D721Med (cell line): Measurements from ENCODE around the gene NEGR1.

Source experiments
- DNase-seq: peaks from one replicate; pipeline ENCODE4 v3.0.0; 2011; ENCODE audit warnings: low spot score; ENCODE audit not compliant: insufficient read length
- FAIRE-seq: peaks from 2 replicates; lab custom pipeline; 2011; peaks lifted over from hg19 to GRCh38; lab: Jason Lieb, UNC
- TF ChIP-seq, protein P1 (sequence below): IDR thresholded peaks from 2 replicates; pipeline ENCODE4 v1.5.1; 2012; ENCODE audit warnings: mild to moderate bottlenecking, control low read depth; ENCODE audit not compliant: insufficient read depth; ENCODE audit errors: missing control alignments

The NEGR1 gene

DNA sequence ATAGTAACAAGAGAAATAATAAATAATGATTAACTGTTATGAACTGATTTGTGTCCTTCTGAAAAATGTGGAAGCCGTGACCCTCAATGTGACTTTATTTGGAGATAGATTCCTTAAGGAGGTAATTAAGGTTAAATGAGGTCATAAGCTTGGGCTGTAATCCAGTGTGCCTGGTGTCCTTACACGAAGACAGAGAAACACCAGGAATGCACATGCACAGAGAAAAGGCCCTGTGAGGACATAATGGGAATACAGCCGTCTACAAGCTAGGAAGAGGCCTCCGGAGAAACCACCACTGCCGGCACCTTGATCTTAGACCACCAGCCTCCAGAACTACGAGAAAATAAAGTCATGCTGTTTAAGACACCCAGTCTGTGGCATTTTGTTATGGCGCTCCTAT lies 215.9 kb downstream of the NEGR1 start:
- DNase-seq, result no peak
- no peak for FAIRE-seq
- TF ChIP-seq, protein P1, sequence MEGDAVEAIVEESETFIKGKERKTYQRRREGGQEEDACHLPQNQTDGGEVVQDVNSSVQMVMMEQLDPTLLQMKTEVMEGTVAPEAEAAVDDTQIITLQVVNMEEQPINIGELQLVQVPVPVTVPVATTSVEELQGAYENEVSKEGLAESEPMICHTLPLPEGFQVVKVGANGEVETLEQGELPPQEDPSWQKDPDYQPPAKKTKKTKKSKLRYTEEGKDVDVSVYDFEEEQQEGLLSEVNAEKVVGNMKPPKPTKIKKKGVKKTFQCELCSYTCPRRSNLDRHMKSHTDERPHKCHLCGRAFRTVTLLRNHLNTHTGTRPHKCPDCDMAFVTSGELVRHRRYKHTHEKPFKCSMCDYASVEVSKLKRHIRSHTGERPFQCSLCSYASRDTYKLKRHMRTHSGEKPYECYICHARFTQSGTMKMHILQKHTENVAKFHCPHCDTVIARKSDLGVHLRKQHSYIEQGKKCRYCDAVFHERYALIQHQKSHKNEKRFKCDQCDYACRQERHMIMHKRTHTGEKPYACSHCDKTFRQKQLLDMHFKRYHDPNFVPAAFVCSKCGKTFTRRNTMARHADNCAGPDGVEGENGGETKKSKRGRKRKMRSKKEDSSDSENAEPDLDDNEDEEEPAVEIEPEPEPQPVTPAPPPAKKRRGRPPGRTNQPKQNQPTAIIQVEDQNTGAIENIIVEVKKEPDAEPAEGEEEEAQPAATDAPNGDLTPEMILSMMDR, result no peak

DNA sequence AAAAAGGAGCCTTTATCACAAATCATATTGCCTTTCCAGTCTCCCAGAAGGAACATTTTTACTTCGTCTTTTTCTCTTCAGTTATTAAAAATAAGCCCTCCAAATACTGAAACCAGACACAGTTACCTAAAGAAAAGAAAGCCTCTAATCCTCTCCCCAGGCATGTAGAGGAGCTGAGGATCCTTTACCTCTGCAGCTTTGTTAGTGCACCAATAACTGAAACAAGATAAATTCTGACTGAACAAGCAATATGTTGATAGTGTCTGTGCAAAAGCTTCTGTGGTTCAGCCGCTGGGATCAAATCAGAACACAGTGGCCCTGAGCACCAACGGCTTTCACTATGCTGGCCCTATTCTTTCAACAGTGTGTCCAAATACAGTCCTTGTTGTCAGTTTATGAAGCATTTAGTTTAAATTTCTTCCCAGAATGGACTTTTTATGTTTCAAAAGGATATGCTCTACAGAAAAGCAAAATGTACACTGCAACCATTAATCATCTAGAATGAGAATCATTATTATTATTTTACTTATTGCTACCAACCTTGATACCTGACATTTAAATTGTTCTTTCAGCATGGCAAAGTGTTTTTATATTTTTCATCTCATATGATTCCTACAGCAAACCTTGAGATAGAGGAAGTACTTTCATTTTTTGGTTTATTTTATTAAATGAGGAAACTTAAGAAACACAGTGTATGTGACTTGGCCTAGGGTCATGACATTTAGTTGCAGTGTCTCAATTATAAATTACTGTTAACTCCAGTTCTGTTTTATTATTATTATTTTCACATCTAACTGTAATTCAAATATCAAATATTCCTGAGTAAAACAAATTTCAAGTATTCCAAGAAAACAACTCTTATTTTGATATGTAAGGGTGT lies 217.9 kb downstream of the NEGR1 start:
- no peak for FAIRE-seq
- no peak for DNase-seq
- TF ChIP-seq, protein P1, result no peak

DNA sequence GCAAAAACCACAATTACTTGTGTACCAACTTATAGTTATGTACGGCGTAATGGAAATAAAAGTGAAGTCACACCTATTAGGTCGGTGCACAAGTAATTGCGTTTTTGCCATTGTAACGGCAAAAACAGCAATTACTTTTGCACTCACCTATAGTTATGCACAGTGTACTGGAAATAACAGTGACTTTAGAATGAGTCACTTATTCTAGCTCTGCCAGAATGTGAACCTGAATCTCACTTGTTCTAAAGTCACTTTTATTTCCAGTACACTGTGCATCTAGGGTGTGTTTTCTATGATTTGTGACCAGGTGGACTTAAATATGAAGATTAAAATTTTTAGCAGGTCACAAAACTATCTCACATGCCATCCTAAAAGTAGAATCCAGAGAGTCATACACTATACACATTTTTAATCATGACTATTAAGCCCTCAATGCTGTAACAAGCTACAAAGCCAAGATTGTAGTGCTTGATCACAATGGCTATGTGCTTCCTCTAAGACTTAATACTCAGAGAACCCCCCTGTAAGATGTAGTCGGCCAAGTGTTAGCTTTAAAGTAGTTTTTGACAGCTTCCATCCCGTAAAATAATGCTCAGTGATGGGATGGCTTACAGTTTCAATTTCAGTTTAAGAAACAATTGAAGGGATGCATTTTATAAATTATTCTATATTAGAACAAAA lies 218.8 kb downstream of the NEGR1 start:
- FAIRE-seq, result no peak
- TF ChIP-seq, protein P1, result no peak
- no peak for DNase-seq

DNA sequence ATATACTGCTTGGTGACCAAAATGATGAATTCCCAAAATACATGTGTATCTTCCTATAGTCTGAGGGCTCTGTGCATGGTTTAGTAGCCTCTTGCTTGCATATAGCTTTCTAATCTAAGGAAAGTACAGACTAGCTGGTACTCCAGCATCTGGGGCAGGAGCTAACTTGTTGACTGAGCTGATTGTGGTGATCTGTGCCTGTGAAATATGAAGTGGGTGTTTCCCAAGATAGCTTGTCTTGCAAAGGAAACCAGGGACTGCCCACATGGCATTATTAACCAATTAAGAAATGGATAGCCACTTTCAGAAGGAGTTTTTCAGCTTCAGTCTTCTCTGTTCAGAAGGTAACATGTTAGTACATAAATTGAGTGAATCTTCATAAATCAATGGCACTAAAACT lies 219.8 kb downstream of the NEGR1 start:
- FAIRE-seq, result no peak
- DNase-seq, result no peak
- TF ChIP-seq, protein P1, result no peak

DNA sequence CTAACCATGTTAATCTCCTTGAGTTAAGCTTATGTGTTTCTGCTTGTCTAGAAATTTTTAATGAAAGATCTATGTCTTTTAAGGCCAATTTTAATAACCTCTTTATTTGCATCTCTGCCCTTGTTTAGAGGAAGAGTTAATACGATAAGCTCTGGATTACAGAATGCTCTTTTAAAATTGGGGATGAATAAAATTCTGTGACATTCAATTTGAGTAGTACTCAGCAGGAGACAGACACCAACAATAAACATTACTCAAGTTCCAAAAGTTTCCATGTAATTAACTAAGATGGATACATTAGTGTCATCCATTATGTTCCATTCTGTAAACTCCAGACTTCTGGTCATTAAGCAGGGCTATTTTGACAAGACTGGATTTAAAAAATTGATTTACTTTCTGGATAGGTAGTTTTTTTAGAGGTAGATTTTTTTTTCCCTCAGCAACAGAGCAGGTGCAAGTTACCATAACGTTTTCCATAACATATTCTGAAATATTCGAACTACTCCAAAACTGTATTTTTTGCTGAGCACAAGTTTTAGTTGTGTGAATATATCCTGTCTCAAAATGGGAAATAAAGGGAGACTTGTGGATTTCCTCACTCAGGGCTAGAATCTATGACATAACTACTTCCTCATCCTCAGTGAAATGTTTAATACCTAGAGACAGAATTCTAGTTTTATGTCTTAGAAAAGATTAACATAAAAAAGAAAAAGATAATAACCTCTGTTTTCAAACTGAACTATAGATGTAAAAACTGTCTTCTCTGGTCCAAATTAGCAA lies 221.7 kb downstream of the NEGR1 start:
- FAIRE-seq (peak; percentile 96), DNase-seq (no peak)
- TF ChIP-seq, protein P1, result no peak

DNA sequence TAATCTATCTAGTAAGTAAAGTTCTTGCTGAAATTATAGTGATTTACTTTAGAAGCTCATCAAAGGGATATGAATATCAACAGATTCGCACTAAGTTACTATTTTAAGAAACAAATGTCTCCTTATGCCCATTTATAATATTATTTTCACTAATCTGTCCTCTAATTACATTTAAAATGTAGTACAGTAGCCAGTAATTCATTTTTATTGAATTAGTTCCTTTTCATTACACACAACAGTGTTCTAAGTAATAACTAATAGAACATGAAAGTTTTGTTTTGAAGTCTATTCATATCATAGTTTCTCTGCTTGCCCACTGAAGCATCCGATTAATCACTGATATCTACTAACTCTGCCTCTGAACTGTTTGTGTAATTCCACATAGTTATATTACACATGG lies 225.8 kb downstream of the NEGR1 start:
- no peak for DNase-seq
- FAIRE-seq, result peak; percentile 61
- TF ChIP-seq, protein P1, result no peak
